Measurements from ENCODE around the gene SNAI1. TPM values are rescaled to one million over a fixed set of nuclear protein-coding genes. Genes with fewer than 3 reads are reported as not detected.

SNAI1 gene
- total and polyA plus RNA-seq, 8 donors: 0.37 to 7.1 (median 2.7) TPM; not detected in 2

DNA sequence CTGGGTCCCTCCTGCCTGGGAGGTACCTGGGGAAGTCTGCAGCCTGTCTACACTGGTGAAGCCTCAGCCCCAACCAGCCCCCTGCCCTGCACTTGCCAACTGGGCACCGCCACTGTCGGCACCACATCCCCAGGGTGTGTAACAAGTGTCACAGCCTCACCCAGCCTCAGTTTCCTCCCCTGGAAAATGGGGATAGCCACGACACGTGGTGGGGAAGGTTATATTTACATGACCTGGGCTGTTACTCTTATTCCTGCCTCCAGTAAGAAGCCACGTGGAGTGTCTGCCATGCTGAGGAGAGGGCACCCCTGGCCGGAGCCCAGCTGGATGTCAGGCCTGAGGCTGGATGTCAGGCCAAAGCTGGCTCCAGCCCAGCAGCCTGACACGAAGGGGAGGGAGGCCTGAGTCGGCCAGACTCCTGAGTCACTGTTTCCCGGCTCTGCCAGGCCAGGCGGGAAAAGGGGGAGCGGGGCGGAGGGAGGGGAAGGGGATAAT lies 44.9 kb downstream of the SNAI1 start:
- intact Hi-C loops (cut with DNase I; ENCODE audit: low total_unique reads): no loop called here
- TF ChIP-seq POLR2A (IDR thresholded peaks at IDR 0.05): no peak
- TF ChIP-seq, protein P1, sequence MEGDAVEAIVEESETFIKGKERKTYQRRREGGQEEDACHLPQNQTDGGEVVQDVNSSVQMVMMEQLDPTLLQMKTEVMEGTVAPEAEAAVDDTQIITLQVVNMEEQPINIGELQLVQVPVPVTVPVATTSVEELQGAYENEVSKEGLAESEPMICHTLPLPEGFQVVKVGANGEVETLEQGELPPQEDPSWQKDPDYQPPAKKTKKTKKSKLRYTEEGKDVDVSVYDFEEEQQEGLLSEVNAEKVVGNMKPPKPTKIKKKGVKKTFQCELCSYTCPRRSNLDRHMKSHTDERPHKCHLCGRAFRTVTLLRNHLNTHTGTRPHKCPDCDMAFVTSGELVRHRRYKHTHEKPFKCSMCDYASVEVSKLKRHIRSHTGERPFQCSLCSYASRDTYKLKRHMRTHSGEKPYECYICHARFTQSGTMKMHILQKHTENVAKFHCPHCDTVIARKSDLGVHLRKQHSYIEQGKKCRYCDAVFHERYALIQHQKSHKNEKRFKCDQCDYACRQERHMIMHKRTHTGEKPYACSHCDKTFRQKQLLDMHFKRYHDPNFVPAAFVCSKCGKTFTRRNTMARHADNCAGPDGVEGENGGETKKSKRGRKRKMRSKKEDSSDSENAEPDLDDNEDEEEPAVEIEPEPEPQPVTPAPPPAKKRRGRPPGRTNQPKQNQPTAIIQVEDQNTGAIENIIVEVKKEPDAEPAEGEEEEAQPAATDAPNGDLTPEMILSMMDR (IDR thresholded peaks at IDR 0.05): no peak
- peak in 2 of 3 donors; percentile 35 to 69 for TF ChIP-seq POLR2AphosphoS5 (IDR thresholded peaks at IDR 0.05)
- no peak for TF ChIP-seq EP300 (IDR thresholded peaks at IDR 0.05)
- Histone ChIP-seq H3K4me1 (peaks cover 9 to 45% (median 25%) of the 10 kb centered on the region in 4 donors), H3K27ac (peak overlapping the region in 2 of 5 donors; percentile 55 to 60), H3K27me3 (no peaks in the 10 kb centered on the region), H3K36me3 (no peaks in the 10 kb centered on the region), H3K4me3 (no peak overlapping the region), H3K9me3 (no peaks in the 10 kb centered on the region)
- WGBS, 5 donors: 40 to 63% (median 54%) methylated on average over 12 of the region's 12 CpGs
- peak in 1 of 2 donors; percentile 82 for DNase-seq

DNA sequence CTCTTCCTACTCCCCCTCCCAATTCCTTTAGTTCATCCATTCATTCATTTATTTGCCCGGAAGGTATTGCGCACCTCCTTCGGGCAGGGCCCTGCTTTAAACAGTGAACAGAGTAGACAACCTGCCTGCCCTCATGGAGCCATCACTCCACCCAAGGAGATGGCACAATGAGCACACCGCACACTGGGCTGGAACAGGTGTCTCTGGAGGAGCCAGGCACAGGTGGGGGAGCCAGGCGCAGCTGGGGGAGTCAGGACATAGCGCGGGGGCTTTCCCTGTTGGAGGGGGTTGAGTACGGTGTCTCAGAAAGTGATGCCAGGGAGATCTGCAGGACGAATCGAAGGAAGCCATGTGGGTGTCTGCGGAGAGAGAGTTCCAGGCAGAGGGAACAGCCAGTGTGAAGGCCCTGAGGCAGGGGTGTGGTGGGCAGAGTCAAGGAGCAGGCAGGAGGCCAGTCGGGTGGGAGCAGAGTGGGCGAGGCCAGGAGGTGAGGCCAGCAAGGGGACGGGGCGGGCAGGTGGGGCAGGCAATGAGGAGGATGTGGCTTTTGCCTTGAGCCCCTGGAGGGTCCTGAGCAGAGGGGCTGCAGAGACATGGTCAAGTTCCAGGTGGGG lies 46.4 kb downstream of the SNAI1 start:
- TF ChIP-seq POLR2AphosphoS5 (IDR thresholded peaks at IDR 0.05) (no peak), EP300 (IDR thresholded peaks at IDR 0.05) (no peak), POLR2A (IDR thresholded peaks at IDR 0.05) (no peak)
- TF ChIP-seq, protein P1 (IDR thresholded peaks at IDR 0.05): no peak
- no peaks in the 10 kb centered on the region for H3K36me3 ChIP-seq
- no peak overlapping the region for H3K4me3 ChIP-seq
- no peaks in the 10 kb centered on the region for H3K27me3 ChIP-seq
- intact Hi-C loops (cut with DNase I; ENCODE audit: low total_unique reads): no loop called here
- no peak for DNase-seq
- peaks cover 9 to 54% (median 25%) of the 10 kb centered on the region in 4 donors for H3K4me1 ChIP-seq
- 85 to 92% (median 90%) methylated on average over 12 to 15 of the region's 15 CpGs for WGBS, 5 donors
- no peaks in the 10 kb centered on the region for H3K9me3 ChIP-seq
- H3K27ac ChIP-seq: peak overlapping the region in 3 of 5 donors; percentile 16 to 55 (median 53)

DNA sequence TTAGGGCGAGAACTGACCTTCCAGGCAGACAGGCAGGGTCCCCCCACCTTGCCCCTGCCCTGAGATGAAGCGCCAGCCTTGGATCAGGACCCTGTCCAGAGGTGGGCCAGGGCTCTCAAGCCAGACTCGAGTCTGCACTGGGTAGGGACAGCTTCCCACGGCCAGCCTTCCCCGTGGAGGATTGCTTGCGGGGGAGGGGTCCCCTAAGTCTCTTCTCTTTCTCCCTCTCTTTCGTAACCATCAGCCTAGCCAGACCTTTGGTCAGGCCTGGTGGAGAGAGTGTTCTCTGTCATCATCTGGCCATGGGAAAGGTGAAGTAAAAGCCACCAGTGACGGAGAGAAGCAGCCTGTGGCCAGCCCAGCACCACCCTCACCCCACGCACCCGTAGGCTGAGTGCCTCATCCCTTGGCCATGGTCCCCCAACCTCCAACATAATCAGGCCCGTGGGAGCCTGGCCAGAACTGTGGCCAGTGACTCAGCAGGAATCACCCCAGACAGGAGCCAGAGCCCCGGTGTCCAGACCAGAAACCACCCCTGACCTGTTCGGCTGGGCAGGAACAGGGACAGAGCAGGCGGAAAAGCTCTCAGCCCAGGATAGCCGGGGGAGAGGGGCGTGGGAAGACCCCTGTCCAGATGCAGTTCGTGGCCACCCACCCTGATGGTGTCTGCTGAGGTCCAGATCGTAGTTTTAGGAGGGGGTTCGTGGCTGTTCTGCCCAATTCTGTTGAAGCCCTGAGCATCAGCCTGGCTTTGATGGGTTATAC lies 47.1 kb downstream of the SNAI1 start:
- DNase-seq: peak in 1 of 2 donors; percentile 36
- 53 to 64% (median 58%) methylated on average over 15 to 19 of the region's 19 CpGs for WGBS, 5 donors
- Histone ChIP-seq H3K27me3 (no peaks in the 10 kb centered on the region), H3K4me1 (peaks cover 9 to 60% (median 28%) of the 10 kb centered on the region in 4 donors), H3K4me3 (no peak overlapping the region), H3K9me3 (no peaks in the 10 kb centered on the region), H3K36me3 (no peaks in the 10 kb centered on the region), H3K27ac (peak overlapping the region in 3 of 5 donors; percentile 16 to 55 (median 53))
- TF ChIP-seq POLR2A (IDR thresholded peaks at IDR 0.05) (no peak), POLR2AphosphoS5 (IDR thresholded peaks at IDR 0.05) (peak in 1 of 3 donors; percentile 46), EP300 (IDR thresholded peaks at IDR 0.05) (no peak)
- TF ChIP-seq, protein P1 (IDR thresholded peaks at IDR 0.05): no peak
- intact Hi-C loops (cut with DNase I; ENCODE audit: low total_unique reads): no loop called here

DNA sequence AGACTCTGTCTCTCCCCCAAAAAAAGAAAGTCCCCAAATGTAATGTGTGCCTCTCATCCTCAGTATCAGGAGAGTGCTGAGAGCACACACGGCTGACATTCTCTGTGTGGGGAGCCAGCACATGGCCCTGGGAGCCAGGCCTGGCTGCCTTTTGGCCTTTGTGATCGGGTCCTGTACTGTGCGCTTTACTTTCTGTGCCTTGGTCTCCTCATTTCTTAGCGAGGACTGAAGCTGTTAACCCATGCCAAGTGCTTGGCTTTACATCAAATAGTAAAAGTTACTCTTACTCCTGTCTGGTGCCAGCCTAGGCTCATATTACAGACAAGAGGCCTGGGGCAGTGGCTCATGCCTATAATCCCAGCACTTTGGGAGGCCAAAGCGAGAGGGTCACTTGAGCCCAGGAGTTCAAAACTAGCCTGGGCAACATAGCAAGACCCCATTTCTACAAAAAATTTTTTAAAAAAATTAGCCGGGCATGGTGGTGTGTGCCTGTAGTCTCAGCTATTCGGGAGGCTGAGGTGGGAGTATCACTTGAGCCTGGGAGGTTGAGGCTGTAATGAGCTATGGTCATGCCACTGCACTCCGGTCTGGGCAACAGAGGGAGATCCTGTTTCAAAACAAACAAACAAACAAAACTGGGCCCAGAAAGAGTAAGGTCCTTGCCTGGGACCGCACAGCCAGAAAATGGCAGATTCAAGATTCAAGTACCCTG lies 50.3 kb downstream of the SNAI1 start:
- DNase-seq: no peak
- Histone ChIP-seq H3K27me3 (no peaks in the 10 kb centered on the region), H3K4me3 (no peak overlapping the region), H3K4me1 (peaks cover 5 to 48% (median 19%) of the 10 kb centered on the region in 4 donors), H3K9me3 (no peaks in the 10 kb centered on the region), H3K27ac (peak overlapping the region in 2 of 5 donors; percentile 6 to 49), H3K36me3 (no peaks in the 10 kb centered on the region)
- intact Hi-C loops (cut with DNase I; ENCODE audit: low total_unique reads): no loop called here
- 86 to 92% (median 90%) methylated on average over 9 of the region's 9 CpGs for WGBS, 5 donors
- TF ChIP-seq POLR2AphosphoS5 (IDR thresholded peaks at IDR 0.05) (no peak), EP300 (IDR thresholded peaks at IDR 0.05) (no peak), POLR2A (IDR thresholded peaks at IDR 0.05) (no peak)
- TF ChIP-seq, protein P1 (IDR thresholded peaks at IDR 0.05): no peak

Data from stomach (tissue), 9 donors.